ENCODE data around the gene DHRSX. TPM values are rescaled to one million over a fixed set of nuclear protein-coding genes. Genes with fewer than 3 reads are reported as not detected.
A peak's percentile ranks its signal among the peaks of the same experiment; 100 is the strongest.

The DHRSX gene
- total and polyA plus RNA-seq, 7 donors = 12.5 to 25.2 (median 16.1) TPM

- H3K27me3 ChIP-seq = no peaks in the 10 kb centered on the region
- H3K36me3 ChIP-seq = no peaks in the 10 kb centered on the region
- WGBS, 2 donors = 93 to 97% methylated on average over 13 of the region's 13 CpGs
- no peak overlapping the region for H3K4me3 ChIP-seq
- no peak overlapping the region for H3K27ac ChIP-seq
- TF ChIP-seq POLR2AphosphoS5 (IDR thresholded peaks at IDR 0.05) (no peak), CTCF (IDR thresholded peaks at IDR 0.05) (no peak)
- intact Hi-C loops (cut with DNase I) = loop anchor here (5.0 kb wide), 2 partner anchors 88 to 912 kb away; partner anchors contain the start of gene AKAP17A
- peak; percentile 27 for DNase-seq
- no peaks in the 10 kb centered on the region for H3K9me3 ChIP-seq
- peaks cover 0 to 14% (median 10%) of the 10 kb centered on the region in 4 donors for H3K4me1 ChIP-seq
Measured at GRCh38 chrX:2503591-2504500, 3.1 kb upstream of the DHRSX start.

GRCh38 chrX:2502668-2503519 lies 2.1 kb upstream of the DHRSX start:
- 36 to 66% methylated on average over 19 of the region's 19 CpGs for WGBS, 2 donors
- H3K9me3 ChIP-seq = no peaks in the 10 kb centered on the region
- TF ChIP-seq EP300 (IDR thresholded peaks at IDR 0.05) = no peak
- no peak for TF ChIP-seq POLR2A (IDR thresholded peaks at IDR 0.05)
- TF ChIP-seq POLR2AphosphoS5 (IDR thresholded peaks at IDR 0.05) = no peak
- TF ChIP-seq CTCF (IDR thresholded peaks at IDR 0.05) = no peak
- no peak overlapping the region for H3K27ac ChIP-seq
- H3K4me1 ChIP-seq = peaks cover 0 to 23% (median 20%) of the 10 kb centered on the region in 4 donors
- DNase-seq = no peak
- intact Hi-C loops (cut with DNase I) = loop anchor here (5.0 kb wide), 2 partner anchors 89 to 911 kb away; partner anchors contain the start of gene AKAP17A
- no peak overlapping the region for H3K4me3 ChIP-seq
- no peaks in the 10 kb centered on the region for H3K36me3 ChIP-seq
- H3K27me3 ChIP-seq = no peaks in the 10 kb centered on the region

DNA sequence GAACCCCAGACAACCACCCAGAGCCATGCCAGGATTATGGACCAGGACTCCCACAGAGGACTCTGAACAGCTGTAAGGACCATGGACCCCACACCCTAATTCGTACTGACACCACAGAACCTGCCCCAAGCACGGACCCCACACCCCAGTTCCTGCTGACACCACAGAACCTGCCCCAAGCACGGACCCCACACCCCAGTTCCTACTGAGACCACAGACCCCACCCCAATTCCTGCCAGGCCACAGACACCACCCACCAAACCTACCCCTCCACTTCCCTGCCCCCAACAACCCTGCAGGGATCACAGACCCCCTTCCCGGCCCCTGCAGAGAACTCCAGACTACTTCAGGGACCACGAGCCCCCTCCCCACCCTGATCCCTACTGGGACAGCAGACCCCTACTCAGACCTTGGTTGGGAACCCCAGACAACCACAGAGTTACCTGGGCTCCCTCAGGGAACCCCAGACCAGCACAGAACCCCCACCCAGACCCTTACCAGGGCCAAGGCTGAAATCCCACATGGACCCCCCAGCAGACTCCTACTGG lies 1.4 kb upstream of the DHRSX start:
- intact Hi-C loops (cut with DNase I) = loop anchor here (5.0 kb wide), 2 partner anchors 90 to 910 kb away; partner anchors contain the start of gene AKAP17A
- WGBS, 2 donors = 70 to 81% methylated on average over 5 of the region's 5 CpGs
- Histone ChIP-seq H3K4me3 (no peak overlapping the region), H3K36me3 (no peaks in the 10 kb centered on the region), H3K27ac (no peak overlapping the region), H3K9me3 (no peaks in the 10 kb centered on the region), H3K27me3 (no peaks in the 10 kb centered on the region), H3K4me1 (peaks cover 0 to 30% (median 27%) of the 10 kb centered on the region in 4 donors)
- peak; percentile 54 for DNase-seq
- no peak for TF ChIP-seq POLR2A (IDR thresholded peaks at IDR 0.05)

DNA sequence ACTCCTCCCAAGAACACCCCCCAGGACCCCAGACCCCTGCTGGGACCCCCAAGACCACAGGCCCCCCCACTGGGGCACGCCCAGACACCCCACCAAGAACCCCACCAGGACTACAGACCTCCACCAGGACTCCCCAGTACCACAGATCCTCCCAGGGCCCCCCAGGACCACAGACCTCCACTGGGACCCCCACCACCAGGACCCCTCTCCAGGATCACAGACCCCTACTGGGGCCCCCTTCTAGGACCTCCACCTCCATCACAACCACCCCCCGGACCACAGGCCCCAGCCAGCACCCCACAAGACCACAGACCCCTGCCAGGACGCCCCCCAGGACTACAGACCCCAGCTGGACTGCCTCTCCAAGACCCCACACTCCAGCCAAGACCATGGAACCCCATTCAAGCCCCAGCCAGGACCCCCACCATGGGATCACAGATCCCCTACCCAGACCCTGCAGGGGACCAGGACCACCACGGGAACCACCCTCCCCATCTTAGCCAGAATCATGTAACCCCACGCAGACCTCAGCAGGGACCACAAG lies 855 bp upstream of the DHRSX start:
- Histone ChIP-seq H3K27me3 (no peaks in the 10 kb centered on the region), H3K4me1 (peaks cover 0 to 35% (median 31%) of the 10 kb centered on the region in 4 donors), H3K9me3 (no peaks in the 10 kb centered on the region), H3K36me3 (no peaks in the 10 kb centered on the region), H3K4me3 (no peak overlapping the region), H3K27ac (no peak overlapping the region)
- WGBS, 2 donors = 91 to 94% methylated on average over 5 of the region's 5 CpGs
- TF ChIP-seq EP300 (IDR thresholded peaks at IDR 0.05) (no peak), POLR2A (IDR thresholded peaks at IDR 0.05) (no peak), CTCF (IDR thresholded peaks at IDR 0.05) (no peak), POLR2AphosphoS5 (IDR thresholded peaks at IDR 0.05) (no peak)
- no peak for DNase-seq
- intact Hi-C loops (cut with DNase I) = loop anchor here (2.0 to 5.0 kb wide), 3 partner anchors 17 to 909 kb away; partner anchors contain the start of gene AKAP17A
